HepG2 (cell line): ENCODE results near the gene RAP1A. TPM values are rescaled to one million over a fixed set of nuclear protein-coding genes. Genes with fewer than 3 reads are reported as not detected.
"Not testable (repeated sequence)": the region's sequence is repeated elsewhere in the genome, so short reads cannot be mapped to it uniquely, and the experiment has no call there.

Experiments used
- ATAC-seq: fragments of 200-7000 bp; cut with Tn5 transposase; 3 replicates; pipeline ENCODE4 v1.9.1; 2020; ENCODE audit warnings: mild to moderate bottlenecking, moderate library complexity
- BruUV-seq: library from RNA; stranded (reverse); fragments of 400-500 nt; replicated peaks from 2 replicates; lab custom pipeline; 2021; lab: Mats Ljungman, UMichigan
- CTCF ChIA-PET: fragments of 300-600 bp; formaldehyde crosslinking; extraction: SDS; loops from one replicate; lab custom pipeline; 2021; ENCODE audit warnings: low total read pairs, inconsistent platforms, low intra/inter-chr PET ratio; lab: Yijun Ruan, JAX
- POLR2A ChIA-PET: fragments of 350-600 bp; sonication (Branson Sonifier 250); formaldehyde crosslinking; loops from one replicate; lab custom pipeline; 2020; ENCODE audit warnings: antibody characterized with exemption, inconsistent platforms; lab: Yijun Ruan, JAX
- DNase-seq: peaks from one replicate; pipeline ENCODE4 v3.0.0-alpha.2; 2015; ENCODE audit warnings: low spot score
- FAIRE-seq: peaks from 3 replicates; lab custom pipeline; 2011; peaks lifted over from hg19 to GRCh38; lab: Jason Lieb, UNC
- H2AFZ ChIP-seq: one replicate; pipeline ENCODE4 v1.6.1; 2011; ENCODE audit warnings: low read length, inconsistent platforms
- H3K27ac ChIP-seq: fragments of 300-600 bp; 3 replicates; pipeline ENCODE4 v1.8.0; 2011; ENCODE audit warnings: mixed run types, mild to moderate bottlenecking, mixed read lengths, low read length, inconsistent platforms; ENCODE audit not compliant: insufficient read depth; ENCODE audit errors: extremely low read length
- H3K27me3 ChIP-seq, 2 experiments: fragments of 200-600 bp in 1 of 2; 2 replicates in 1 of 2; 3 replicates in 1 of 2; pipeline versions ENCODE4 v1.6.0 to v1.8.0; 2011; ENCODE audit warnings: low read length in 2 of 2, mild to moderate bottlenecking in 2 of 2, moderate library complexity in 2 of 2, inconsistent platforms in 1 of 2; ENCODE audit not compliant: insufficient read depth in 2 of 2, control insufficient read depth in 1 of 2
- H3K36me3 ChIP-seq, 2 experiments: fragments of 200-600 bp in 1 of 2; replicated peaks in 1 of 2; 2 replicates in 1 of 2; 3 replicates in 1 of 2; pipeline versions ENCODE4 v1.5.1 to v1.8.0; 2011; ENCODE audit warnings: low read length in 2 of 2, inconsistent platforms in 1 of 2; ENCODE audit not compliant: insufficient read depth in 2 of 2, control insufficient read depth in 1 of 2
- H3K4me1 ChIP-seq: 2 replicates; pipeline ENCODE4 v1.5.1; 2012; ENCODE audit warnings: low read length, inconsistent platforms; ENCODE audit not compliant: insufficient read depth
- H3K4me2 ChIP-seq: 2 replicates; pipeline ENCODE4 v1.6.0; 2011; ENCODE audit warnings: low read depth, low read length, inconsistent platforms
- H3K4me3 ChIP-seq, 3 experiments: fragments of 200-600 bp in 1 of 3; sonication (generic), shearing (Covaris generic) in 1 of 3; replicated peaks in 1 of 3; 2 replicates each; pipeline ENCODE4 v1.5.1; 2011 to 2016; ENCODE audit warnings: low read length in 3 of 3, inconsistent platforms in 2 of 3, low read depth in 2 of 3, mild to moderate bottlenecking in 2 of 3, control low read depth in 1 of 3, mixed read lengths in 1 of 3; ENCODE audit not compliant: insufficient read depth in 1 of 3
- H3K79me2 ChIP-seq: one replicate; pipeline ENCODE4 v1.6.1; 2011; ENCODE audit warnings: low read length, inconsistent platforms; ENCODE audit not compliant: insufficient read depth
- H3K9ac ChIP-seq: 2 replicates; pipeline ENCODE4 v1.6.0; 2011; ENCODE audit warnings: mild to moderate bottlenecking, low read depth, low read length, inconsistent platforms; ENCODE audit not compliant: insufficient read depth
- H3K9me3 ChIP-seq: 2 replicates; pipeline ENCODE4 v1.5.1; 2012; ENCODE audit warnings: mild to moderate bottlenecking, low read length
- H4K20me1 ChIP-seq: 2 replicates; pipeline ENCODE4 v1.6.0; 2011; ENCODE audit warnings: inconsistent platforms, mild to moderate bottlenecking, low read length, moderate library complexity; ENCODE audit not compliant: insufficient read depth
- FOXA3 ChIP-seq: IDR thresholded peaks from 2 replicates; pipeline ENCODE4 v1.6.1; 2016; ENCODE audit warnings: missing genetic modification reagents, missing compliant biosample characterization
- GATAD2A ChIP-seq: IDR thresholded peaks from 2 replicates; pipeline ENCODE4 v1.6.1; 2016
- NONO ChIP-seq, 2 experiments: fragments of 450-650 bp in 1 of 2; sonication (generic) in 1 of 2; formaldehyde crosslinking in 1 of 2; IDR thresholded peaks in 1 of 2; conservative IDR thresholded peaks in 1 of 2; 2 replicates each; pipeline versions ENCODE4 v1.6.1 to v1.8.0; 2017 to 2022; ENCODE audit warnings: mild to moderate bottlenecking in 1 of 2, missing genetic modification reagents in 1 of 2, moderate library complexity in 1 of 2
- NPAS2 ChIP-seq: sonication (generic); formaldehyde crosslinking; IDR thresholded peaks from 2 replicates; pipeline ENCODE4 v1.8.0; 2022; ENCODE audit warnings: mild to moderate bottlenecking, missing genetic modification reagents, borderline replicate concordance
- NR3C1 ChIP-seq: sonication (generic); formaldehyde crosslinking; IDR thresholded peaks from 2 replicates; pipeline ENCODE4 v1.4.0; 2020; ENCODE audit warnings: missing genetic modification reagents
- RFXAP ChIP-seq: sonication (generic); formaldehyde crosslinking; IDR thresholded peaks from 2 replicates; pipeline ENCODE4 v1.4.0; 2020; ENCODE audit warnings: missing genetic modification reagents, borderline replicate concordance
- ZNF703 ChIP-seq: sonication (generic); formaldehyde crosslinking; IDR thresholded peaks from 2 replicates; pipeline ENCODE4 v1.5.1; 2020; ENCODE audit warnings: missing genetic modification reagents, mild to moderate bottlenecking, moderate library complexity, borderline replicate concordance
- WGBS: methylation state at CpG from one replicate; pipeline ENCODE4 v1.1.6; 2017; ENCODE audit warnings: low lambda C conversion rate; 5-methylcytosine and 5-hydroxymethylcytosine counted together
- in situ Hi-C: cut with HindIII; loops from 2 replicates; pipeline ENCODE4 v1.10.0; 2017; ENCODE audit warnings: low pct_unique_long_range_greater_than_20kb; ENCODE audit not compliant: extremely low pct_ligation_motif_present
- intact Hi-C: fragments of 100-400 bp; cut with micrococcal nuclease; formaldehyde crosslinking; loops from one replicate; pipeline ENCODE4 v1.10.0; 2022; ENCODE audit not compliant: unreplicated experiment
- polyA plus RNA-seq, 8 experiments: library from polyadenylated mRNA; depleted of rRNA in 3 of 8; stranded (reverse) in 7 of 8; unstranded in 1 of 8; fragments of >200 nt; fragmentation: Illumina TruSeq in 4 of 8; extraction: Trizol in 4 of 8; gene quantifications; 2 replicates each; pipeline versions ENCODE4 v1.2.1 to v1.2.3, GENCODE V29; 2011 to 2016; ENCODE audit warnings: low read depth in 4 of 8, missing spikeins in 1 of 8, mixed read lengths in 1 of 8; ENCODE audit not compliant: insufficient read depth in 1 of 8
- total RNA-seq, 5 experiments: library from RNA; depleted of rRNA; stranded (reverse); fragments of >200 nt; fragmentation: Illumina TruSeq; extraction: Trizol; gene quantifications; 2 replicates each; pipeline ENCODE4 v1.2.3, GENCODE V29; 2016; ENCODE audit warnings: low read depth in 1 of 5
- TF ChIP-seq, protein P1 (sequence below): sonication (generic); formaldehyde crosslinking; IDR thresholded peaks from 2 replicates; pipeline ENCODE4 v1.4.0; 2020; ENCODE audit warnings: low read depth, mild to moderate bottlenecking, missing genetic modification reagents
- TF ChIP-seq, protein P2 (sequence below): sonication (generic); IDR thresholded peaks from 2 replicates; pipeline ENCODE4 v1.6.1; 2016; ENCODE audit warnings: low read depth, borderline replicate concordance

RAP1A gene
- total and polyA plus RNA-seq, 2 of the 13 experiments (the other 11 are each of a cell fraction or from before 2014, with no cell fraction given), result 19.0 to 20.7 TPM

DNA sequence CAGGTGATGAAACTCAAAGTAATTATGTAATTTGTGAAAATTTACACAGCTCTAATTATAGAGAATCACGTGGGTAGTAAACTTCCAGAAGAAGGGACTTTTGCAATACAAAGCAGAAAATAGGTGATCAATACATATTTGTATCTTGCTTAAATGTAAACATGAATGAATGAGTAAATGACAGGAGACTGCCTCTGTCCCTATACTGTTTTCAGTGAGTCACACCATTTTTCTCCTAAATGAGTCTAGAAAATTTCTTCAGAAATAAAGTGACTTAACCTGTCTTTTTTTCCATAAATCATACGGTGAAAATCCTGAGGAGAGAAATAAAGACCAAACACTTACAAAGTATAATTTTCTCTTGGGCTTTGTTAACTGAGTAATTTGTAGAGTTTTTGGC is 11.9 kb downstream of the RAP1A start:
- CTCF ChIA-PET, result no interaction called here
- intact Hi-C loops (no loop called here), in situ Hi-C loops (no loop called here)
- FAIRE-seq, result no peak
- H3K9ac ChIP-seq, result no peak overlapping the region
- peaks cover 17% of the 10 kb centered on the region; the same call in 1 of the 2 replicates for H3K4me1 ChIP-seq
- H3K4me2 ChIP-seq, result no peak overlapping the region
- TF ChIP-seq RFXAP (CRISPR knock-in tag), result no peak
- no peak for TF ChIP-seq NR3C1 (CRISPR knock-in tag)
- no peak for TF ChIP-seq ZNF703 (CRISPR knock-in tag)
- TF ChIP-seq NPAS2, result no peak
- TF ChIP-seq FOXA3 (CRISPR knock-in tag), result 0 out of 2 replicates have a peak, but pooled peaks have one; percentile 20
- TF ChIP-seq GATAD2A (CRISPR knock-in tag), result 0 out of 2 replicates have a peak, but pooled peaks have one; percentile 19
- TF ChIP-seq NONO (IDR thresholded peaks at IDR 0.05), result no peak
- TF ChIP-seq NONO (CRISPR knock-in tag; conservative IDR thresholded peaks at IDR 0.05), result no peak
- TF ChIP-seq, protein P1, sequence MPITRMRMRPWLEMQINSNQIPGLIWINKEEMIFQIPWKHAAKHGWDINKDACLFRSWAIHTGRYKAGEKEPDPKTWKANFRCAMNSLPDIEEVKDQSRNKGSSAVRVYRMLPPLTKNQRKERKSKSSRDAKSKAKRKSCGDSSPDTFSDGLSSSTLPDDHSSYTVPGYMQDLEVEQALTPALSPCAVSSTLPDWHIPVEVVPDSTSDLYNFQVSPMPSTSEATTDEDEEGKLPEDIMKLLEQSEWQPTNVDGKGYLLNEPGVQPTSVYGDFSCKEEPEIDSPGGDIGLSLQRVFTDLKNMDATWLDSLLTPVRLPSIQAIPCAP (CRISPR knock-in tag), result no peak
- TF ChIP-seq, protein P2, sequence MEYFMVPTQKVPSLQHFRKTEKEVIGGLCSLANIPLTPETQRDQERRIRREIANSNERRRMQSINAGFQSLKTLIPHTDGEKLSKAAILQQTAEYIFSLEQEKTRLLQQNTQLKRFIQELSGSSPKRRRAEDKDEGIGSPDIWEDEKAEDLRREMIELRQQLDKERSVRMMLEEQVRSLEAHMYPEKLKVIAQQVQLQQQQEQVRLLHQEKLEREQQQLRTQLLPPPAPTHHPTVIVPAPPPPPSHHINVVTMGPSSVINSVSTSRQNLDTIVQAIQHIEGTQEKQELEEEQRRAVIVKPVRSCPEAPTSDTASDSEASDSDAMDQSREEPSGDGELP, result no peak
- no peak overlapping the region for H2AFZ ChIP-seq
- peaks cover 81% of the 10 kb centered on the region for H3K79me2 ChIP-seq
- no peak overlapping the region for H3K4me3 ChIP-seq
- no peak overlapping the region for H3K27ac ChIP-seq
- WGBS, result 56% methylated on average over 2 of the region's 2 CpGs
- no peak for ATAC-seq
- no peak for DNase-seq
- no peaks in the 10 kb centered on the region for H3K9me3 ChIP-seq
- no TSS peak for BruUV-seq
- H4K20me1 ChIP-seq, result 0 out of 2 replicates have a peak, but pooled peaks cover 4% of the 10 kb centered on the region
- no peaks in the 10 kb centered on the region for H3K36me3 ChIP-seq
- no peaks in the 10 kb centered on the region for H3K27me3 ChIP-seq
- POLR2A ChIA-PET, result no interaction called here

DNA sequence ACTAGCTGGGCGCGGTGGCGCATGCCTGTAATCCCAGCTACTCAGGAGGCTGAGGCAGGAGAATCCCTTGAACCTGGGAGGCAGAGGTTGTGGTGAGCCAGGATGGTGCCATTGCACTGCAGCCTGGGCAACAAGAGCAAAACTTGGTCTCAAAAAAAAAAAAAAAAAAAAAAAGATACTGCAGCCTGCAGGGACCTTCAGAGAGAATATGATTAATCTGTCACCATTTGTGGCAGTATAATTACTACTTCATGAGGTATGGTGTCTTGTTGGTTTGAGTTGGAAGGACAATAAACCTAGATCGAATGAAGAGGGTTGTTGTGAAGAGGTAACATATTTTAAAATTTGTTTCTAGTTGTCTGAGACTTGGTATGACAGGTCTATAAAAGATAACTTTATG is 13.2 kb downstream of the RAP1A start:
- H3K36me3 ChIP-seq, H4K20me1 ChIP-seq, H3K9ac ChIP-seq, H3K4me2 ChIP-seq, H3K9me3 ChIP-seq, H3K4me3 ChIP-seq, ATAC-seq, BruUV-seq, H3K27ac ChIP-seq, CTCF ChIA-PET, FAIRE-seq, H3K27me3 ChIP-seq, H2AFZ ChIP-seq, in situ Hi-C loops, DNase-seq, intact Hi-C loops, POLR2A ChIA-PET: not testable (repeated sequence)
- Histone ChIP-seq H3K79me2 (peaks cover 77% of the 10 kb centered on the region), H3K4me1 (peaks cover 17% of the 10 kb centered on the region; the same call in 1 of the 2 replicates)
- 100% methylated on average over 4 of the region's 4 CpGs for WGBS
